SU-DHL-6 (cell line): ENCODE measurements around the gene MDM1.

Experiments
- EZH2phosphoT487 ChIP-seq: fragments of 200-600 bp; sonication (generic), shearing (Covaris generic); conservative IDR thresholded peaks from 2 replicates; pipeline ENCODE4 v1.6.1; 2018; ENCODE audit warnings: mild to moderate bottlenecking, antibody characterized with exemption, low read length, moderate library complexity, mixed read lengths
- TF ChIP-seq, protein P1 (sequence below): fragments of 200-600 bp; sonication (generic); IDR thresholded peaks from one replicate; pipeline ENCODE4 v1.5.1; 2017; ENCODE audit warnings: antibody characterized with exemption, mild to moderate bottlenecking, low read length, moderate library complexity; ENCODE audit not compliant: insufficient read depth, poor library complexity, severe bottlenecking

GRCh38 chr12:68332728-68333630 lies 817 bp upstream of the MDM1 start:
- TF ChIP-seq, protein P1, sequence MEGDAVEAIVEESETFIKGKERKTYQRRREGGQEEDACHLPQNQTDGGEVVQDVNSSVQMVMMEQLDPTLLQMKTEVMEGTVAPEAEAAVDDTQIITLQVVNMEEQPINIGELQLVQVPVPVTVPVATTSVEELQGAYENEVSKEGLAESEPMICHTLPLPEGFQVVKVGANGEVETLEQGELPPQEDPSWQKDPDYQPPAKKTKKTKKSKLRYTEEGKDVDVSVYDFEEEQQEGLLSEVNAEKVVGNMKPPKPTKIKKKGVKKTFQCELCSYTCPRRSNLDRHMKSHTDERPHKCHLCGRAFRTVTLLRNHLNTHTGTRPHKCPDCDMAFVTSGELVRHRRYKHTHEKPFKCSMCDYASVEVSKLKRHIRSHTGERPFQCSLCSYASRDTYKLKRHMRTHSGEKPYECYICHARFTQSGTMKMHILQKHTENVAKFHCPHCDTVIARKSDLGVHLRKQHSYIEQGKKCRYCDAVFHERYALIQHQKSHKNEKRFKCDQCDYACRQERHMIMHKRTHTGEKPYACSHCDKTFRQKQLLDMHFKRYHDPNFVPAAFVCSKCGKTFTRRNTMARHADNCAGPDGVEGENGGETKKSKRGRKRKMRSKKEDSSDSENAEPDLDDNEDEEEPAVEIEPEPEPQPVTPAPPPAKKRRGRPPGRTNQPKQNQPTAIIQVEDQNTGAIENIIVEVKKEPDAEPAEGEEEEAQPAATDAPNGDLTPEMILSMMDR: no peak
- TF ChIP-seq EZH2phosphoT487: no peak
